HG03460 (cell line): Measurements from ENCODE around the gene SAP25.
"Not testable (repeated sequence)": the region's sequence is repeated elsewhere in the genome, so short reads cannot be mapped to it uniquely, and the experiment has no call there.

Experiments
- ATAC-seq: cut with Tn5 transposase; IDR thresholded peaks from one replicate; pipeline ENCODE4 v1.9.1; 2021; ENCODE audit not compliant: unreplicated experiment

The SAP25 gene

DNA sequence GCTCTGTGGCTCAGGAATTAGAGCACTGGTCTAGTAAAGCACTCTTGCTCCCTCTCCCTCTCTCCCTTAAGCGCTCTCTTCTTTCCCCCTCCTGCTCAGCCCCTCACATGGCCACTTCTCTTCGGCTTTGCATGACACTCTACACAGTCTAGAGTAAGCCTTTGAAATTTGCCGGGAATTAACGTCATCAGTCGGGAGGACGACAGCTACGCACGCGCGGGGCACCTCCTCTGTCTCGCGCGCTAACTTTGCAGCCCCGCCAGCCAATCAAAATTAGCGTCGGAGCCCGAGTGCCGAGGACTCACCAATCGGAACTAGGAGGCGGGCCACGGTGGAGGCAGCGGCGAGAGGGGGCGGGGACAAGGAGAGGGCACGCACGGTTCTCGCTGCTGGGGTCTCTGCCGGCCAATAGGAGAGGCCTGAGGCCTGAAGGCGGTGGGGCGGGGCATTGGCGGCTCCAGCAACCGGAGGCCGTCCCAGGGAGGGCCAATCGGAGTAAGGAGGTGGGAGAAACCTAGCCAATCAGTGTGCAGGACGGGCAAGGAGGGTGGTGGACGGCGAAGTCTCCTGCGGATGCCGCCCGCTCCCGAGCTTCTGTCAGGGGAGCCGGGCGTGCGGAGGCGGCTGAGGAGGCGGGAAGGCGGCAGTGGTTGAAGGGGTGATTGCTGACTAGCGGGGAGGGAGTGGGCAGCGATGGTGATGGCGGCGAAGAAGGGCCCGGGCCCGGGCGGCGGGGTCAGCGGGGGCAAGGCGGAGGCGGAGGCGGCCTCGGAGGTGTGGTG, 34.9 kb downstream of the SAP25 start, which contains the start of gene AGFG2:
AGFG2 (plus strand) TSS at position 550 of the 782 bp plus-strand sequence; CDS start at position 694, 144 bp downstream.
- ATAC-seq: peak; percentile 95

DNA sequence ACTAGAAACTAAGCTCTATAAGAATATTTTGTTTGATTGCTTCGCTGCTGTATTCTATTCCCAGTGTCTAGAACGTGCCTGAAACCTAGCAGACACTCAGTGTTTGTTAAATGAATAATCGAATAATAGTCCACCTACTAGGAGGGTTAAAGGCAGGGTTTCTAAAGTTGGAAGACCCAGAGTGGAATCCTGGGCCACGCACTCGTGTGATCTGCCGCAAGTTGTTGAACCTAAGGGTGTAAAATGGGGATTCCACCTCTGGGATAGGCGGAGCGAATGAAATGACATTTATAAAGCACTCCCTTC, 35.4 kb downstream of the SAP25 start:
- no peak for ATAC-seq

DNA sequence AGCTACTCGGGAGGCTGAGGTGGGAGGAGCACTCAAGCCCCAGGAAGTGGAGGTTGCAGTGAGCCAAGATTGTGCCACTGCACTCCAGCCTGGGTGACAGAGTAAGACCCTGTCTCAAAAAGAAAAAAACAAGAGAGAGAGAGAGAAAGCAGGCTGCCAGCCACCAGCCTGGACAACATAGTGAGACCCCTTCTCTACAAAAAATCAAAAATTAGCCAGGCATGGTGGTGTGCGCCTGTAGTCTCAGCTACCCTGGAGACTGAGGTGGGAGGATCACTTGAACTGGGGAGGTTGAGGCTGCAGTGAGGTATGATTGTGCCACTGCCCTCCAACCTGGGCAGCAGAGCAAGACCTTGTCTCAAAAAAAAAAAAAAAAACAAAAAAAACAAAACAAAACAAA, 37.0 kb downstream of the SAP25 start:
- not testable (repeated sequence) for ATAC-seq

DNA sequence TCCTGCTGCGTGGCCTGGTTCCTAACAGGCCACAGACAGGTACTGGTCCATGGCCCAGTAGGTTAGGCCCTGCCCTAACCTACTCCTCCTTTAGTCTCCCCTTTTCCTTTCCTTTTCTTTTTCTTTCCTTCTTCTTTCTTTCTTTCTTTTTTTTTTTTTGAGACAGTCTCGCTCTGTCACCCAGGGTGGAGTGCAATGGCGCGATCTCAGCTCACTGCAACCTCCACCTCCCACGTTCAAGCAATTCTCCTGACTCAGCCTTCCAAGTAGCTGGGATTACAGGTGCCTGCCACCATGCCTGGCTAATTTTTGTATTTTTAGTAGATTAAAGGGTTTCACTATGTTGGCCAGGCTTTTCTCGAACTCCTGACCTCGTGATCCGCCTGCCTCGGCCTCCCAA, 37.7 kb downstream of the SAP25 start:
- ATAC-seq: not testable (repeated sequence)

DNA sequence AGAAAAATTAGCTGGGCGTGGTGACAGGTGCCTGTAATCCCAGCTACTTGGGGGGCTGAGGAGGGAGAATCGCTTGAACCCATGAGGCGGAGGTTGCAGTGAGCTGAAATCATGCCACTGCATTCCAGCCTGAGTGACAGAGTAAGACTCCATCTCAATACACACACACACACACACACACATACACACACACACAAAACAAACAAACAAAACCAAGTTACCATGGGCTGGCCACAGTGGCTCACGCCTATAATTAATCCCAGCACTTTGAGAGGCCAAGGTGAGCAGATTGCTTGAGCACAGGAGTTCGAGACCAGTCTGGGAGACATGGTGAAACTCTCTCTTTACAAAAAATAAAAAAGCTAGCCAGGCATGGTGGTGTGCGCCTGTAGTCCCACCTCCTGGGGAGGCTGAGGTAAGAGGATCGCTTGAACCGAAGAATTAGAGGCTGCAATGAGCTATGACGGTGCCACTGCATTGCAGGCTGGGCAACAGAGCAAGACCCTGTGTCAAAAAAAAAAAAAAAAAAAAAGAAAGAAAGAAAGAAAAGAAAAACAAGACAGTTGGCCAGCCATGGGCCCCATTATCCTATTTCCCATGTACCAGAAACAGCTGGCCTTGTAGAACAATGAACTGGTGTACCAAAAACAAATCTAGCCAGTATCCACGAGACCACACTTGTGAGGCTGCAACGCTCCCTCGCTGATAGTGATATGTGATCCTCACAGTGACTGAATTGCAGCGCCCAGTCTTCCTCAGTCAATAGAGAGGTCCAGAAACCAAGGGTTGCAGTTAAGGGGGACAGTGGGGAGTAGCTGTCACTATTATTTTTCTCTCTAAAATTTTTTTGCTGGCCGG, 41.3 kb downstream of the SAP25 start:
- no peak for ATAC-seq

GRCh38 chr7:100528108-100528866, 45.4 kb downstream of the SAP25 start:
- not testable (repeated sequence) for ATAC-seq

GRCh38 chr7:100523192-100523591, 50.5 kb downstream of the SAP25 start:
- not testable (repeated sequence) for ATAC-seq
